HG02885 (cell line): Measurements from ENCODE around the gene MED12L.

Experiments used
- ATAC-seq: cut with Tn5 transposase; IDR thresholded peaks from one replicate; pipeline ENCODE4 v1.9.1; 2021; ENCODE audit warnings: mild to moderate bottlenecking; ENCODE audit not compliant: unreplicated experiment, poor library complexity

Gene MED12L

DNA sequence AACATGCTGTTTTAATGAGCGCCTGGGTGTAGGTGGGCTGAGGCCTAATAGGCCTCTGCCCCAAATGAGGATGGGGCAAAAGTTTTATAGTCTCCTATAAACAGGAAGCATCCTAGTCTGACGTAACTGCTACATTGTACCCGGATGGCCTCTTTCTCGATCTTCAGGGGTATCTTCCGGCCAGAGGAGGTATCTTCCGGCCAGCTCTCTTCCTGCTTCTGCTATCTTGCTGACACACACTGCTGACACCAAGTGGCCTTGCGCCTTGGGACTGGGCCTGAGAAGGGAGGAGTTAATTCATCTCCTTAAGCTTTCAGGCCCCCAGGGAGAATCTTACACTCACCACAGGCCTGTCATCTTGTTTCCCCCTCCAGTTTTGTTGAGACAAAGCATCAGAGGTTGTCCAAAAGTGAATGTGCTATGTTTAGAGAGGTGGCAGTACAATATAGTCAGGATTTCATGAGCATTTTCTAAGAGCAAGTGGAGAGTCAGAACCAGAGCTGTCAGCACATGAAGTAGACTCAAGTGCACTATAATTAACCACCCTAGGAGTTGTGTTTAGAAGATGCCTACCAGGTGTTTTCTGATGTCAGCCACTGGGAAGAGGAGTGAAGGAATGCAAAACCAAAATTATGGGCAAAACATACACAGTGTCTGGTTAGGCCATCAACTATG is 391.0 kb downstream of the MED12L start:
- no peak for ATAC-seq

DNA sequence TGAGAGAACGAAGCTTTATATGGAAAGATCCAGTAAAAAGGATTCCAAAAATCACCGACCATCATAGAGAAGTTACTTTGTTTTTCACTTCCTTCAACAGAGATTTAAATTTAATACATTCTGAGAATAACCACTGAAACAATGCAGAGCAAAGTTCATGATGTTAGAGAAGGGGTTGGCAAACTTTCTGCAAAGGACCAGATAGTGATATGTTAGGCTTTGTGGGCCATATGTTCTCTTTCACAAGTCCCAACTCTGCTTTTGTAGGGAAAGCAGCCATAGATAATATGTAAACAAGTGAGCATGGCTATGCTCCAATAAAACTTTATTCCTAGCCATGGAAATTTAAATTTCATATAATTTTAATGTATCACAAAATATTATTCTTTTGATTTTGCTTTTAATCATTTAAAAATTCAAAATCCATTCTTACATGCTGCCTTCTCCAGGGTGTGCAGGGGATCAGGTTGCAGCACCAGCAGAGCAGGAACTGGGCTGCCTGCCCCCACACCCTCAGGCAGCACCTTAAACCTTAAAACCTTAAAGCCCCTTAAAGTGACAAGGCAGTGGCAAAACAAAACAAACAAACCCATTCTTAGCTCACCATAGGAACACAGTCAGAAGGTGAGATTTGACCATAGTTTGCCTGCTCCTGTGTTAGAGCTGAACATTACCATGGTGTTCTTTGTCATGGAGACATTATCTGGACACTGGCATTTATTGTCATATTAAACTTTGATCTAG is 392.3 kb downstream of the MED12L start:
- ATAC-seq = no peak

DNA sequence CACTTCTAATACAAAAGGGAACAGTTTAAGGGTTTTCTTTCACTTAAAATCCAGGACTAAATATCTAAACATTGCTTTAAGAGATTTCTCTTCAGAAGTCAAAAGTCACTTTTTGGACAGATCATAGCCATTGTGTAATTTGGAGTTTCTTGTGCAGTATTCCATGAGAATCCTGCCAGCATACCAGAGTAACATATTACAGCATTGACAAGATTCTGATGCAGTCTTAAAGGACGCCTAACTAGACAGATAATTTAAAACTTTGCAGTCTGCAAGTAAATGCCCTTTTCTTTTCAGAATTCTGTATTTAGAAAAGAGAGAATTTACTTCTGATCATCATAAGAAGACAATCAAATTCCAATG is 392.9 kb downstream of the MED12L start:
- no peak for ATAC-seq

GRCh38 chr3:151479452-151479851 is 394.0 kb downstream of the MED12L start:
- ATAC-seq = no peak

- no peak for ATAC-seq
Measured at GRCh38 chr3:151480492-151480891, 395.0 kb downstream of the MED12L start.

DNA sequence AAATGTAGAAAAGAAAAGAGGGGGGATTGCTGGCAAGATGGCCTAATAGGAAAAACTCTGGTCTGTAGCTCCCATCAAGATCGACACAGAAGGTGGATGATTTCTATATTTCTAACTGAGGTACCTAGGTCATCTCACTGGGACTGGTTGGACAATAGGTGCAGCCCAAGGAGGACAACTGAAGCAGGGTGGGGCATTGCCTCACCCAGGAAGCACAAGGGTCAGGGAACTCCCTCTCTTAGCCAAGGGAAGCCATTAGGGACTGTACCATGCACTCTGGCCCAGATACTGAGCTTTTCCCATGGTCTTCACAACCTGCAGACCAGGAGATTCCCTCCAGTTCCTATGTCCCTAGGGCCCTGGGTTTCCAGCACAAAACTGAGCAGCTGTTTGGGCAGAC is 398.0 kb downstream of the MED12L start:
- no peak for ATAC-seq

DNA sequence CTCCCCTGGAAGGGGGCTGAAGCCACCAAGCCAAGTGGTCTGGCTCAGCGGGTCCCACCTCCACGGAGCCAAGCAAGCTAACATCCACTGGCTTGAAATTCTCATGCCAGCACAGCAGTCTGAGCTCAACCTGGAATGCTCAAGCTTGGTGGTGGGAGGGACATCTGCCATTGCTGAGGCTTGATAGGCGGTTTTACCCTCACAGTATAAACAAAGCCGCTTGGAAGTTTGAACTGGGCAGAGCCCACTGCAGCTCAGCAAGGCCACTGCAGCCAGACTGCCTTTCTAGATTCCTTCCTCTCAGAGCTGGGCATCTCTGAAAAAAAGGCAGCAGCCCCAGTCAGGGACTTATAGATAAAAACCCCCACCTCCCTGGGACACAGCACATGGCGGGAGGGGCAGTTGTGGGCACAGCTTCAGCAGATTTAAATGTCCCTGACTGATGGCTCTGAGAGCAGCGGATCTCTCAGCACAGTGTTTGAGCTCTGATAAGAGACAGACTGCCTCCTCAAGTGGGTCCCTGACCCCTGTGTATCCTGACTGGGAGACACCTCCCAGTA is 398.6 kb downstream of the MED12L start:
- ATAC-seq = no peak
